Testis (tissue), 3 donors: ENCODE data around the gene SEMA4B. TPM values are rescaled to one million over a fixed set of nuclear protein-coding genes. Genes with fewer than 3 reads are reported as not detected.
A peak's percentile ranks its signal among the peaks of the same experiment; 100 is the strongest.

Source experiments
- DNase-seq: peaks from one replicate; pipeline ENCODE4 v3.0.0-alpha.2; 2019
- H3K27ac ChIP-seq, 2 donors: fragments of 200-600 bp; sonication (generic); one replicate each; pipeline ENCODE4 v1.5.1; 2019
- H3K27me3 ChIP-seq: fragments of 200-600 bp; sonication (generic); one replicate; pipeline ENCODE4 v1.5.1; 2019
- H3K36me3 ChIP-seq: fragments of 200-600 bp; sonication (generic); one replicate; pipeline ENCODE4 v1.5.1; 2017; ENCODE audit warnings: low read depth; ENCODE audit errors: missing control alignments
- H3K4me1 ChIP-seq: fragments of 200-600 bp; sonication (generic); one replicate; pipeline ENCODE4 v1.5.1; 2019
- H3K4me3 ChIP-seq, 2 donors: fragments of 200-600 bp; sonication (generic); one replicate each; pipeline ENCODE4 v1.5.1; 2017 to 2019
- H3K9me3 ChIP-seq: fragments of 200-600 bp; sonication (generic); one replicate; pipeline ENCODE4 v1.5.1; 2017
- POLR2A ChIP-seq: fragments of 450-650 bp; IDR thresholded peaks from one replicate; pipeline ENCODE4 v1.6.1; 2017; ENCODE audit warnings: antibody characterized with exemption, mild to moderate bottlenecking, moderate library complexity
- WGBS, 2 donors: methylation state at CpG; one replicate each; pipeline ENCODE4 v1.1.5; 2018; 5-methylcytosine and 5-hydroxymethylcytosine counted together
- intact Hi-C: fragments of 100-400 bp; cut with DNase I; formaldehyde crosslinking; loops from one replicate; pipeline ENCODE4 v1.15.1; 2023; ENCODE audit warnings: low total_unique reads
- polyA plus RNA-seq: library from polyadenylated mRNA; stranded (reverse); fragments of 350-450 nt; fragmentation: Illumina TruSeq; extraction: RNeasy Lipid Tissue Mini Kit (QIAGEN cat#74804); gene quantifications from one replicate; pipeline ENCODE4 v1.2.3, GENCODE V29; 2014; ENCODE audit warnings: low read depth, low replicate concordance; ENCODE audit not compliant: insufficient read depth
- total RNA-seq, 2 donors: library from RNA; depleted of rRNA; stranded (reverse); fragments of >200 nt; gene quantifications; one replicate each; pipeline ENCODE4 v1.2.3, GENCODE V29; 2016
- TF ChIP-seq, protein P1 (sequence below), 3 experiments: fragments of 450-650 bp in 2 of 3; fragments of 200-600 bp in 1 of 3; sonication (generic) in 1 of 3; IDR thresholded peaks; one replicate each; pipeline ENCODE4 v1.5.1; 2016 to 2019; ENCODE audit warnings: antibody characterized with exemption in 3 of 3, mild to moderate bottlenecking in 2 of 3, moderate library complexity in 1 of 3

Gene SEMA4B
- total and polyA plus RNA-seq, 3 donors from 2014 or later = 22.2 to 78.3 (median 59.4) TPM

DNA sequence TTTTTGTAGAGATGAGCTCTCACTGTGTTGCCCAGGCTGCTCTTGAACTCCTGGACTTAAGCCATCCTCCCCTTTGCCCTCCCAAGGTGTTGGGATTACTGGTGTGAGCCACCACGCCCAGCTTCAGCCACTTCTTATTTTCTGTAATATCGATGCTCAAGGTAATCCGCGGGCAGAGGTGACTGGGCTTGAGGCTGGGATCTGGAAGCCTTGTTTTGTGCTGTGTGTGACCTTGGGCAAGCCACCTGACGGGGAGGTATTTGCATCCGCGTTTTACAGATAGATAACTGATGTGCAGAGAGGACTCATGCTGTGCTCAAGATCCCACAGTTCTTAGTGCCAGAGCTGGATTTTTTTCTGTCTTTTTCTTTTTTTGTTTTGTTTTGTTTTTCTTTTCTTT, 27.8 kb upstream of the SEMA4B start:
- intact Hi-C loops = no loop called here
- Histone ChIP-seq H3K4me3 (no peak overlapping the region), H3K4me1 (peaks cover 28% of the 10 kb centered on the region), H3K36me3 (no peaks in the 10 kb centered on the region), H3K27me3 (no peaks in the 10 kb centered on the region), H3K27ac (no peak overlapping the region), H3K9me3 (no peaks in the 10 kb centered on the region)
- 22 to 27% methylated on average over 7 of the region's 7 CpGs for WGBS, 2 donors
- TF ChIP-seq POLR2A = no peak
- TF ChIP-seq, protein P1, sequence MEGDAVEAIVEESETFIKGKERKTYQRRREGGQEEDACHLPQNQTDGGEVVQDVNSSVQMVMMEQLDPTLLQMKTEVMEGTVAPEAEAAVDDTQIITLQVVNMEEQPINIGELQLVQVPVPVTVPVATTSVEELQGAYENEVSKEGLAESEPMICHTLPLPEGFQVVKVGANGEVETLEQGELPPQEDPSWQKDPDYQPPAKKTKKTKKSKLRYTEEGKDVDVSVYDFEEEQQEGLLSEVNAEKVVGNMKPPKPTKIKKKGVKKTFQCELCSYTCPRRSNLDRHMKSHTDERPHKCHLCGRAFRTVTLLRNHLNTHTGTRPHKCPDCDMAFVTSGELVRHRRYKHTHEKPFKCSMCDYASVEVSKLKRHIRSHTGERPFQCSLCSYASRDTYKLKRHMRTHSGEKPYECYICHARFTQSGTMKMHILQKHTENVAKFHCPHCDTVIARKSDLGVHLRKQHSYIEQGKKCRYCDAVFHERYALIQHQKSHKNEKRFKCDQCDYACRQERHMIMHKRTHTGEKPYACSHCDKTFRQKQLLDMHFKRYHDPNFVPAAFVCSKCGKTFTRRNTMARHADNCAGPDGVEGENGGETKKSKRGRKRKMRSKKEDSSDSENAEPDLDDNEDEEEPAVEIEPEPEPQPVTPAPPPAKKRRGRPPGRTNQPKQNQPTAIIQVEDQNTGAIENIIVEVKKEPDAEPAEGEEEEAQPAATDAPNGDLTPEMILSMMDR (IDR thresholded peaks at IDR 0.05) = no peak
- DNase-seq = no peak

- DNase-seq = peak; percentile 97
- intact Hi-C loops = no loop called here
- peak overlapping the region; percentile 80 to 96 for H3K27ac ChIP-seq
- WGBS, 2 donors = 41 to 44% methylated on average over 25 of the region's 25 CpGs
- H3K36me3 ChIP-seq = no peaks in the 10 kb centered on the region
- H3K27me3 ChIP-seq = no peaks in the 10 kb centered on the region
- H3K9me3 ChIP-seq = no peaks in the 10 kb centered on the region
- TF ChIP-seq, protein P1 (IDR thresholded peaks at IDR 0.05) = no peak
- no peak for TF ChIP-seq POLR2A
- H3K4me1 ChIP-seq = peaks cover 28% of the 10 kb centered on the region
- H3K4me3 ChIP-seq = peak overlapping the region in 1 of 2 donors; percentile 26
Measured at GRCh38 chr15:90174140-90174875, 26.8 kb upstream of the SEMA4B start.

- intact Hi-C loops = no loop called here
- no peak overlapping the region for H3K4me3 ChIP-seq
- H3K36me3 ChIP-seq = no peaks in the 10 kb centered on the region
- H3K4me1 ChIP-seq = peaks cover 34% of the 10 kb centered on the region
- no peaks in the 10 kb centered on the region for H3K9me3 ChIP-seq
- H3K27ac ChIP-seq = no peak overlapping the region
- no peaks in the 10 kb centered on the region for H3K27me3 ChIP-seq
- TF ChIP-seq, protein P1 (IDR thresholded peaks at IDR 0.05) = no peak
- TF ChIP-seq POLR2A = no peak
- no peak for DNase-seq
- 87 to 96% methylated on average over 9 of the region's 9 CpGs for WGBS, 2 donors
Measured at GRCh38 chr15:90177012-90177411, 24.1 kb upstream of the SEMA4B start.

GRCh38 chr15:90178468-90179435, 22.4 kb upstream of the SEMA4B start:
- 81 to 83% methylated on average over 10 of the region's 10 CpGs for WGBS, 2 donors

More at GRCh38 chr15:90178468-90179435, 22.4 kb upstream of the SEMA4B start:
- TF ChIP-seq, protein P1 (IDR thresholded peaks at IDR 0.05) = no peak
- no peak for TF ChIP-seq POLR2A
- intact Hi-C loops = no loop called here
- Histone ChIP-seq H3K36me3 (no peaks in the 10 kb centered on the region), H3K9me3 (no peaks in the 10 kb centered on the region), H3K27me3 (no peaks in the 10 kb centered on the region), H3K27ac (no peak overlapping the region), H3K4me1 (peaks cover 35% of the 10 kb centered on the region), H3K4me3 (no peak overlapping the region)
- no peak for DNase-seq
